ENCODE data around the gene NUMBL. TPM values are rescaled to one million over a fixed set of nuclear protein-coding genes. Genes with fewer than 3 reads are reported as not detected.

Gene NUMBL
- total and polyA plus RNA-seq, 2 of the 8 experiments (the other 6 are each of a cell fraction or from before 2014, with no cell fraction given), result 13.5 to 24.8 TPM

- H3K23me2 ChIP-seq (ENCODE audit: low read depth, low read length), result peaks cover 12% of the 10 kb centered on the region
- ChIA-PET POLR2A (ENCODE audit: partially characterized antibody) (no interaction called here), CTCF (ENCODE audit: partially characterized antibody) (no interaction called here)
- DNase-seq (ENCODE audit: low read depth in 1 of 2, low spot score in 2 of 2) (no peak), FAIRE-seq (no peak)
- no peak overlapping the region for H2BK12ac ChIP-seq (ENCODE audit: low read depth, low read length)
- no peaks in the 10 kb centered on the region for H3K9me3 ChIP-seq (ENCODE audit: insufficient read depth in 2 of 2, low read depth in 1 of 2, low read length in 1 of 2)
- no peak overlapping the region for H4K8ac ChIP-seq (ENCODE audit: extremely low read depth, insufficient read depth, low read length)
- no peak overlapping the region for H3K56ac ChIP-seq (replicated peaks; ENCODE audit: insufficient read length, low read depth, low read length)
- TF ChIP-seq RXRA (IDR thresholded peaks at IDR 0.05; ENCODE audit: insufficient read depth, low read depth, low read length) (no peak), POU5F1 (IDR thresholded peaks at IDR 0.05; ENCODE audit: low read depth, low read length) (no peak), GTF2F1 (IDR thresholded peaks at IDR 0.05; ENCODE audit: borderline replicate concordance, low read depth, low read length) (no peak), BACH1 (IDR thresholded peaks at IDR 0.05; ENCODE audit: low read length) (no peak), ATF3 (IDR thresholded peaks at IDR 0.05; ENCODE audit: insufficient read depth, low read depth, low read length) (no peak), TBP (IDR thresholded peaks at IDR 0.05; ENCODE audit: low read depth, low read length) (no peak), RNF2 (IDR thresholded peaks at IDR 0.05; ENCODE audit: borderline replicate concordance, low read depth, low read length, missing control alignments, poor library complexity, severe bottlenecking) (no peak), JUND (IDR thresholded peaks at IDR 0.05; ENCODE audit: low read length) (no peak), CHD2 (IDR thresholded peaks at IDR 0.05; ENCODE audit: low read length) (no peak), PHF8 (conservative IDR thresholded peaks at IDR 0.05; ENCODE audit: low read depth, low read length) (no peak)
- H3K4me1 ChIP-seq (replicated peaks in 1 of 4; ENCODE audit: control insufficient read depth in 3 of 4, insufficient read depth in 4 of 4, low read length in 3 of 4), result peaks cover 0 to 12% (median 6%) of the 10 kb centered on the region in 4 experiments; a peak in 5 of 7 replicates
- no peak overlapping the region for H2AK5ac ChIP-seq (ENCODE audit: low read depth, low read length)
- peaks cover 12% of the 10 kb centered on the region for H3K79me1 ChIP-seq (ENCODE audit: low read depth, low read length)
- H4K20me1 ChIP-seq (replicated peaks in 1 of 2; ENCODE audit: control insufficient read depth in 1 of 2, insufficient read depth in 2 of 2, low read length in 2 of 2), result peaks cover 6 to 24% of the 10 kb centered on the region in 2 experiments
- peaks cover 0 to 21% of the 10 kb centered on the region in 2 experiments; a peak in 3 of 4 replicates for H3K79me2 ChIP-seq (ENCODE audit: control insufficient read depth in 1 of 2, insufficient read depth in 2 of 2, low read length in 2 of 2)
- H4K5ac ChIP-seq (ENCODE audit: insufficient read length, low read depth, low read length), result no peak overlapping the region
- H4K91ac ChIP-seq (replicated peaks; ENCODE audit: insufficient read length, low read length), result no peak overlapping the region
- H2BK20ac ChIP-seq (ENCODE audit: low read length), result no peak overlapping the region
- H3K4me3 ChIP-seq (ENCODE audit: extremely low read depth in 1 of 4, insufficient read depth in 2 of 4, low read depth in 3 of 4, low read length in 4 of 4), result no peak overlapping the region
- no peak overlapping the region for H3K14ac ChIP-seq (ENCODE audit: insufficient read length)
- no peak overlapping the region for H3K9ac ChIP-seq (replicated peaks in 1 of 4; ENCODE audit: extremely low read depth in 1 of 4, low read depth in 3 of 4, low read length in 3 of 4)
- H3K4ac ChIP-seq (replicated peaks; ENCODE audit: insufficient read length, low read depth, low read length), result no peak overlapping the region
- 84% methylated on average over 3 of the region's 3 CpGs; no CpG with 5 or more reads in 1 of the 2 experiments for WGBS, 2 experiments (ENCODE audit: extremely low coverage in 1 of 2, insufficient coverage in 1 of 2, insufficient read length in 1 of 2, insufficient replicate concordance in 2 of 2, low coverage in 1 of 2, low lambda C conversion rate in 2 of 2, missing lambda C conversion rate in 1 of 2)
- no peak overlapping the region for H3K18ac ChIP-seq (ENCODE audit: extremely low read depth, low read length)
- H3K36me3 ChIP-seq (ENCODE audit: control insufficient read depth in 2 of 4, insufficient read depth in 4 of 4, low read length in 3 of 4), result peaks cover 4 to 33% (median 14%) of the 10 kb centered on the region in 4 experiments; a peak in 6 of 8 replicates
- H2BK15ac ChIP-seq (ENCODE audit: low read length), result no peak overlapping the region
- H2BK5ac ChIP-seq (ENCODE audit: low read depth, low read length), result no peak overlapping the region
- H3K23ac ChIP-seq (ENCODE audit: insufficient read length), result no peak overlapping the region
- no peak overlapping the region for H3K27ac ChIP-seq (ENCODE audit: low read depth, low read length)
- no peaks in the 10 kb centered on the region for H3K27me3 ChIP-seq (replicated peaks in 1 of 4; ENCODE audit: control insufficient read depth in 3 of 4, extremely low read depth in 1 of 4, insufficient read depth in 3 of 4, low read length in 3 of 4)
- H3K4me2 ChIP-seq (ENCODE audit: insufficient read depth in 1 of 2, low read depth in 2 of 2, low read length in 2 of 2), result no peak overlapping the region
- no peak overlapping the region for H2BK120ac ChIP-seq (replicated peaks; ENCODE audit: low read depth, low read length)
- H2AFZ ChIP-seq (ENCODE audit: low read length), result no peak overlapping the region
Measured at GRCh38 chr19:40685016-40685526, 5.4 kb downstream of the NUMBL start.
